ENCODE data around the gene RASAL3. TPM values are rescaled to one million over a fixed set of nuclear protein-coding genes. Genes with fewer than 3 reads are reported as not detected.

Gene RASAL3
- total and polyA plus RNA-seq, 12 donors = 1.1 to 20.5 (median 5.4) TPM

- H3K27me3 ChIP-seq = no peaks in the 10 kb centered on the region
- H3K27ac ChIP-seq = no peak overlapping the region
- intact Hi-C loops (cut with DNase I) = no loop called here
- no peaks in the 10 kb centered on the region for H3K9me3 ChIP-seq (replicated peaks in 1 of 3)
- H3K4me1 ChIP-seq (replicated peaks in 1 of 2) = no peaks in the 10 kb centered on the region
- H3K4me3 ChIP-seq = no peak overlapping the region
- 48 to 68% (median 60%) methylated on average over 6 of the region's 6 CpGs for WGBS, 4 donors
- TF ChIP-seq POLR2A (IDR thresholded peaks at IDR 0.05) = no peak
- no peak for TF ChIP-seq CTCF (IDR thresholded peaks at IDR 0.05)
- H3K36me3 ChIP-seq (replicated peaks in 1 of 2) = no peaks in the 10 kb centered on the region
- no peak for DNase-seq
Observed at GRCh38 chr19:15498910-15499309, 34.6 kb upstream of the RASAL3 start.

GRCh38 chr19:15498156-15498858, 34.0 kb upstream of the RASAL3 start:
- intact Hi-C loops (cut with DNase I) = no loop called here
- H3K27me3 ChIP-seq = no peaks in the 10 kb centered on the region
- H3K9me3 ChIP-seq (replicated peaks in 1 of 3) = no peaks in the 10 kb centered on the region
- H3K27ac ChIP-seq = no peak overlapping the region
- no peaks in the 10 kb centered on the region for H3K4me1 ChIP-seq (replicated peaks in 1 of 2)
- no peak for DNase-seq
- H3K4me3 ChIP-seq = no peak overlapping the region
- no peaks in the 10 kb centered on the region for H3K36me3 ChIP-seq (replicated peaks in 1 of 2)
- WGBS, 4 donors = 72 to 80% (median 77%) methylated on average over 10 of the region's 10 CpGs
- TF ChIP-seq CTCF (IDR thresholded peaks at IDR 0.05) (no peak), POLR2A (IDR thresholded peaks at IDR 0.05) (no peak)

- Histone ChIP-seq H3K27ac (no peak overlapping the region), H3K27me3 (no peaks in the 10 kb centered on the region), H3K9me3 (replicated peaks in 1 of 3) (no peaks in the 10 kb centered on the region), H3K4me3 (no peak overlapping the region), H3K36me3 (replicated peaks in 1 of 2) (no peaks in the 10 kb centered on the region), H3K4me1 (replicated peaks in 1 of 2) (no peaks in the 10 kb centered on the region)
- intact Hi-C loops (cut with DNase I) = no loop called here
- no peak for DNase-seq
- WGBS, 4 donors = 74 to 94% (median 88%) methylated on average over 1 of the region's 1 CpG
- TF ChIP-seq POLR2A (IDR thresholded peaks at IDR 0.05) = no peak
- TF ChIP-seq CTCF (IDR thresholded peaks at IDR 0.05) = no peak
Observed at GRCh38 chr19:15495151-15495550, 30.8 kb upstream of the RASAL3 start.

GRCh38 chr19:15488489-15489226, 24.3 kb upstream of the RASAL3 start:
- no peak for DNase-seq
- no peak for TF ChIP-seq CTCF (IDR thresholded peaks at IDR 0.05)
- no peak for TF ChIP-seq POLR2A (IDR thresholded peaks at IDR 0.05)

More at GRCh38 chr19:15488489-15489226, 24.3 kb upstream of the RASAL3 start:
- Histone ChIP-seq H3K4me1 (replicated peaks in 1 of 2) (no peaks in the 10 kb centered on the region), H3K36me3 (replicated peaks in 1 of 2) (no peaks in the 10 kb centered on the region), H3K9me3 (replicated peaks in 1 of 3) (no peaks in the 10 kb centered on the region), H3K27ac (no peak overlapping the region), H3K27me3 (no peaks in the 10 kb centered on the region), H3K4me3 (no peak overlapping the region)
- intact Hi-C loops (cut with DNase I) = no loop called here
- 69 to 78% (median 75%) methylated on average over 13 of the region's 13 CpGs for WGBS, 4 donors
